Panc1 (cell line): ENCODE measurements around the gene SNX6. TPM values are rescaled to one million over a fixed set of nuclear protein-coding genes. Genes with fewer than 3 reads are reported as not detected.

Experiments used
- ATAC-seq: fragments of 200-7000 bp; cut with Tn5 transposase; 2 replicates; pipeline ENCODE4 v1.9.1; 2020; ENCODE audit warnings: mild to moderate bottlenecking, moderate library complexity
- BruUV-seq: library from RNA; stranded (reverse); fragments of 400-500 nt; replicated peaks from 2 replicates; lab custom pipeline; 2021; lab: Mats Ljungman, UMichigan
- CTCF ChIA-PET: fragments of 300-600 bp; sonication (Branson Sonifier 250); formaldehyde crosslinking; loops from one replicate; lab custom pipeline; 2022; ENCODE audit warnings: antibody characterized with exemption; lab: Charles Lee
- POLR2A ChIA-PET: fragments of 300-600 bp; sonication (Branson Sonifier 250); formaldehyde crosslinking; loops from one replicate; lab custom pipeline; 2022; ENCODE audit warnings: antibody characterized with exemption; lab: Charles Lee
- DNase-seq: peaks from one replicate; pipeline ENCODE4 v3.0.0-alpha.2; 2010; ENCODE audit warnings: low read depth, low spot score
- H3K27ac ChIP-seq: 2 replicates; pipeline ENCODE4 v1.5.1; 2011; ENCODE audit warnings: mild to moderate bottlenecking, low read length, inconsistent platforms
- H3K27me3 ChIP-seq: fragments of 200-500 bp; sonication (Bioruptor generic); 2 replicates; pipeline ENCODE4 v1.6.0; 2014; ENCODE audit warnings: low read length, inconsistent platforms; ENCODE audit not compliant: control insufficient read depth, insufficient read depth
- H3K36me3 ChIP-seq: fragments of 200-500 bp; sonication (Bioruptor generic); 2 replicates; pipeline ENCODE4 v1.5.1; 2014; ENCODE audit warnings: inconsistent platforms, mild to moderate bottlenecking, low read length, moderate library complexity; ENCODE audit not compliant: control insufficient read depth, insufficient read depth
- H3K4me1 ChIP-seq: 2 replicates; pipeline ENCODE4 v1.5.1; 2011; ENCODE audit warnings: inconsistent platforms, mild to moderate bottlenecking, low read length, moderate library complexity; ENCODE audit not compliant: control insufficient read depth, insufficient read depth
- H3K4me3 ChIP-seq, 2 experiments: 2 replicates each; pipeline ENCODE4 v1.5.1; 2011 to 2012; ENCODE audit warnings: low read depth in 2 of 2, low read length in 2 of 2, mild to moderate bottlenecking in 2 of 2, inconsistent platforms in 1 of 2, moderate library complexity in 1 of 2
- H3K9me3 ChIP-seq: fragments of 200-500 bp; sonication (Bioruptor generic); 2 replicates; pipeline ENCODE4 v1.5.1; 2014; ENCODE audit warnings: low read depth, mild to moderate bottlenecking, inconsistent platforms, low read length, moderate library complexity; ENCODE audit not compliant: control insufficient read depth, insufficient read depth
- POLR2AphosphoS5 ChIP-seq: IDR thresholded peaks from 2 replicates; pipeline ENCODE4 v1.6.1; 2012; ENCODE audit warnings: mild to moderate bottlenecking, low read depth, low read length, moderate library complexity
- REST ChIP-seq, 2 experiments: IDR thresholded peaks; 2 replicates each; pipeline ENCODE4 v1.6.1; 2011 to 2012; ENCODE audit warnings: low read depth in 2 of 2, control low read depth in 1 of 2, low read length in 1 of 2, mild to moderate bottlenecking in 1 of 2, moderate library complexity in 1 of 2; ENCODE audit not compliant: insufficient read depth in 1 of 2
- SIN3A ChIP-seq: IDR thresholded peaks from 2 replicates; pipeline ENCODE4 v1.6.1; 2012; ENCODE audit warnings: low read depth, mild to moderate bottlenecking, low read length, moderate library complexity, borderline replicate concordance; ENCODE audit not compliant: insufficient read depth
- TCF7L2 ChIP-seq: IDR thresholded peaks from 2 replicates; pipeline ENCODE4 v1.6.1; 2011; ENCODE audit warnings: mild to moderate bottlenecking, low read depth, low read length, inconsistent platforms
- in situ Hi-C: cut with HindIII; loops from 2 replicates; pipeline ENCODE4 v1.10.0; 2016; ENCODE audit warnings: low sequenced_read_pairs, low pct_unique_long_range_greater_than_20kb
- intact Hi-C: fragments of 100-400 bp; cut with micrococcal nuclease; formaldehyde crosslinking; loops from one replicate; pipeline ENCODE4 v1.10.0; 2022; ENCODE audit not compliant: unreplicated experiment
- total RNA-seq: library from RNA; stranded (reverse); gene quantifications from one replicate; pipeline ENCODE4 v1.2.1, GENCODE V29; 2021; ENCODE audit not compliant: unreplicated experiment
- TF ChIP-seq, protein P1 (sequence below): fragments of 450-650 bp; IDR thresholded peaks from 2 replicates; pipeline ENCODE4 v1.5.1; 2017; ENCODE audit warnings: mild to moderate bottlenecking

The SNX6 gene
- total RNA-seq, 1 experiment from 2014 or later, result 50.9 TPM

- no peaks in the 10 kb centered on the region for H3K9me3 ChIP-seq
- POLR2A ChIA-PET, result no interaction called here
- H3K27ac ChIP-seq, result no peak overlapping the region
- in situ Hi-C loops (no loop called here), intact Hi-C loops (no loop called here)
- TF ChIP-seq, protein P1, sequence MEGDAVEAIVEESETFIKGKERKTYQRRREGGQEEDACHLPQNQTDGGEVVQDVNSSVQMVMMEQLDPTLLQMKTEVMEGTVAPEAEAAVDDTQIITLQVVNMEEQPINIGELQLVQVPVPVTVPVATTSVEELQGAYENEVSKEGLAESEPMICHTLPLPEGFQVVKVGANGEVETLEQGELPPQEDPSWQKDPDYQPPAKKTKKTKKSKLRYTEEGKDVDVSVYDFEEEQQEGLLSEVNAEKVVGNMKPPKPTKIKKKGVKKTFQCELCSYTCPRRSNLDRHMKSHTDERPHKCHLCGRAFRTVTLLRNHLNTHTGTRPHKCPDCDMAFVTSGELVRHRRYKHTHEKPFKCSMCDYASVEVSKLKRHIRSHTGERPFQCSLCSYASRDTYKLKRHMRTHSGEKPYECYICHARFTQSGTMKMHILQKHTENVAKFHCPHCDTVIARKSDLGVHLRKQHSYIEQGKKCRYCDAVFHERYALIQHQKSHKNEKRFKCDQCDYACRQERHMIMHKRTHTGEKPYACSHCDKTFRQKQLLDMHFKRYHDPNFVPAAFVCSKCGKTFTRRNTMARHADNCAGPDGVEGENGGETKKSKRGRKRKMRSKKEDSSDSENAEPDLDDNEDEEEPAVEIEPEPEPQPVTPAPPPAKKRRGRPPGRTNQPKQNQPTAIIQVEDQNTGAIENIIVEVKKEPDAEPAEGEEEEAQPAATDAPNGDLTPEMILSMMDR, result no peak
- no peak for TF ChIP-seq SIN3A
- no peak for TF ChIP-seq TCF7L2
- TF ChIP-seq REST (IDR thresholded peaks at IDR 0.05; ENCODE audit: insufficient read depth in 1 of 2, low read depth in 2 of 2, low read length in 1 of 2), result no peak
- no peaks in the 10 kb centered on the region for H3K4me1 ChIP-seq
- no peak overlapping the region for H3K4me3 ChIP-seq
- H3K36me3 ChIP-seq, result peaks cover 7% of the 10 kb centered on the region; the same call in 1 of the 2 replicates
- ATAC-seq, result no peak
- no TSS peak for BruUV-seq
- H3K27me3 ChIP-seq, result no peaks in the 10 kb centered on the region
- CTCF ChIA-PET, result no interaction called here
- no peak for DNase-seq
These were observed 49.6 kb downstream of the SNX6 start for GRCh38 chr14:34580381-34580780.

DNA sequence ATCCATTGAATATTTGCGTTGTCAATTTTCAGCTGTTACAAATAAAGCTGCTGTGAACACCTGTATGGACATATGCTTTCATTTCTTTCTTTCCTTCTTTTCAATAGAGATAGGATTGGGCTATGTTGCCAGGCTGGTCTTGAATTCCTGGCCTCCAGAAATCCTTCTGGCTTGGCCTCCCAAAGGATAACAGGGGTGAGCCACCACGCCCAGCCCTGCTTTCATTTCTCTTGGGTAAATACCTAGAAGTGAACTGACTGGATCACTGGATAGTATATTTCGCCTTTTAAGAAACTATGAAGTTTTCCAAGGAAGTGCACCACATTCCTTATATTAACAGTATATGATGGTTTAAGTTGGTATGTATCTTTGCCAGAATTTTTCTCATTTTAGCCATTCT is 58.2 kb downstream of the SNX6 start:
- Histone ChIP-seq H3K27ac (no peak overlapping the region), H3K4me3 (no peak overlapping the region), H3K27me3 (no peaks in the 10 kb centered on the region), H3K4me1 (no peaks in the 10 kb centered on the region), H3K9me3 (no peaks in the 10 kb centered on the region), H3K36me3 (peaks cover 3% of the 10 kb centered on the region; the same call in 1 of the 2 replicates)
- no peak for TF ChIP-seq POLR2AphosphoS5
- no peak for TF ChIP-seq REST (IDR thresholded peaks at IDR 0.05; ENCODE audit: insufficient read depth in 1 of 2, low read depth in 2 of 2, low read length in 1 of 2)
- TF ChIP-seq SIN3A, result no peak
- TF ChIP-seq, protein P1, result no peak
- no peak for TF ChIP-seq TCF7L2
- DNase-seq (no peak), ATAC-seq (no peak)
- BruUV-seq, result TSS peak; percentile 54
- intact Hi-C loops, result no loop called here
- in situ Hi-C loops, result no loop called here
- ChIA-PET POLR2A (no interaction called here), CTCF (no interaction called here)
